IMR-90 (cell line): ENCODE measurements around the gene CLPSL2. TPM values are rescaled to one million over a fixed set of nuclear protein-coding genes. Genes with fewer than 3 reads are reported as not detected.

ENCODE experiments used
- ATAC-seq: fragments of 200-7000 bp; cut with Tn5 transposase; 2 replicates; pipeline ENCODE4 v1.9.1; 2020; ENCODE audit warnings: low read depth, mild to moderate bottlenecking, moderate library complexity
- BruUV-seq: library from RNA; stranded (reverse); fragments of 400-500 nt; replicated peaks from 2 replicates; lab custom pipeline; 2021; lab: Mats Ljungman, UMichigan
- CTCF ChIA-PET: fragments of 300-600 bp; formaldehyde crosslinking; extraction: SDS; loops from one replicate; lab custom pipeline; 2021; ENCODE audit warnings: antibody characterized with exemption; lab: Yijun Ruan, JAX
- POLR2A ChIA-PET: fragments of 300-600 bp; sonication (Branson Sonifier 250); formaldehyde crosslinking; loops from one replicate; lab custom pipeline; 2022; ENCODE audit warnings: antibody characterized with exemption; ENCODE audit not compliant: unreplicated experiment; lab: Charles Lee
- DNase-seq: peaks from one replicate; pipeline ENCODE4 v3.0.0; 2013
- H2AFZ ChIP-seq: replicated peaks from 2 replicates; pipeline ENCODE3; 2013; ENCODE audit warnings: low read length, mild to moderate bottlenecking; ENCODE audit not compliant: poor library complexity
- H2AK5ac ChIP-seq: 2 replicates; pipeline ENCODE4 v1.6.1; 2013; ENCODE audit warnings: low read depth, low read length, inconsistent platforms
- H2AK9ac ChIP-seq: replicated peaks from 2 replicates; pipeline ENCODE3; 2013; ENCODE audit warnings: mild to moderate bottlenecking, low read depth, low read length, moderate library complexity; ENCODE audit not compliant: poor library complexity
- H2BK120ac ChIP-seq: 2 replicates; pipeline ENCODE4 v1.6.1; 2013; ENCODE audit warnings: low read depth, low read length, inconsistent platforms
- H2BK15ac ChIP-seq: 3 replicates; pipeline ENCODE4 v1.6.1; 2013; ENCODE audit warnings: low read depth, low read length, inconsistent platforms
- H2BK20ac ChIP-seq: 2 replicates; pipeline ENCODE4 v1.6.1; 2013; ENCODE audit warnings: low read depth, mild to moderate bottlenecking, inconsistent platforms, low read length, moderate library complexity
- H2BK5ac ChIP-seq: 2 replicates; pipeline ENCODE4 v1.6.1; 2013; ENCODE audit warnings: mild to moderate bottlenecking, low read depth, low read length, inconsistent platforms; ENCODE audit not compliant: poor library complexity, severe bottlenecking
- H3K14ac ChIP-seq: replicated peaks from 2 replicates; pipeline ENCODE4 v1.6.1; 2013; ENCODE audit warnings: low read depth, low read length, inconsistent platforms
- H3K18ac ChIP-seq: 2 replicates; pipeline ENCODE4 v1.6.1; 2013; ENCODE audit warnings: low read depth, low read length, control low read depth
- H3K23ac ChIP-seq: 2 replicates; pipeline ENCODE4 v1.6.1; 2013; ENCODE audit warnings: low read depth, low read length, inconsistent platforms
- H3K27ac ChIP-seq: 2 replicates; pipeline ENCODE4 v1.5.1; 2013; ENCODE audit warnings: mild to moderate bottlenecking, control low read depth, low read length; ENCODE audit not compliant: insufficient read depth
- H3K27me3 ChIP-seq: 2 replicates; pipeline ENCODE4 v1.6.1; 2013; ENCODE audit warnings: low read length; ENCODE audit not compliant: control insufficient read depth, insufficient read depth
- H3K36me3 ChIP-seq: 2 replicates; pipeline ENCODE4 v1.6.1; 2013; ENCODE audit warnings: low read length, mixed read lengths; ENCODE audit not compliant: control insufficient read depth, insufficient read depth
- H3K4ac ChIP-seq: 2 replicates; pipeline ENCODE4 v1.6.1; 2013; ENCODE audit warnings: low read depth, low read length, inconsistent platforms
- H3K4me1 ChIP-seq: 2 replicates; pipeline ENCODE4 v1.6.1; 2013; ENCODE audit warnings: low read length, mixed read lengths; ENCODE audit not compliant: control insufficient read depth, insufficient read depth
- H3K4me2 ChIP-seq: 2 replicates; pipeline ENCODE4 v1.6.1; 2013; ENCODE audit warnings: low read depth, mild to moderate bottlenecking, control low read depth, low read length, moderate library complexity
- H3K4me3 ChIP-seq: 2 replicates; pipeline ENCODE4 v1.5.1; 2013; ENCODE audit warnings: low read depth, mild to moderate bottlenecking, control low read depth, low read length, moderate library complexity; ENCODE audit not compliant: insufficient read depth
- H3K56ac ChIP-seq: 2 replicates; pipeline ENCODE4 v1.6.1; 2013; ENCODE audit warnings: low read length, inconsistent platforms; ENCODE audit not compliant: insufficient read depth; ENCODE audit errors: extremely low read depth
- H3K79me1 ChIP-seq, 2 experiments: 2 replicates each; pipeline ENCODE4 v1.6.1; 2013; ENCODE audit warnings: low read length in 2 of 2, inconsistent platforms in 1 of 2, low read depth in 1 of 2
- H3K9ac ChIP-seq: 2 replicates; pipeline ENCODE4 v1.6.1; 2013; ENCODE audit warnings: low read depth, low read length, control low read depth
- H3K9me1 ChIP-seq: 2 replicates; pipeline ENCODE4 v1.6.1; 2013; ENCODE audit warnings: low read length, inconsistent platforms; ENCODE audit not compliant: insufficient read depth
- H3K9me3 ChIP-seq: 2 replicates; pipeline ENCODE4 v1.6.1; 2013; ENCODE audit warnings: low read length; ENCODE audit not compliant: control insufficient read depth, insufficient read depth
- H4K20me1 ChIP-seq: 2 replicates; pipeline ENCODE4 v1.6.1; 2013; ENCODE audit warnings: low read length, inconsistent platforms; ENCODE audit not compliant: insufficient read depth
- H4K5ac ChIP-seq: 2 replicates; pipeline ENCODE4 v1.6.1; 2013; ENCODE audit warnings: mild to moderate bottlenecking, low read depth, low read length, control low read depth
- H4K8ac ChIP-seq, 2 experiments: 2 replicates each; pipeline ENCODE4 v1.6.1; 2013; ENCODE audit warnings: low read depth in 2 of 2, low read length in 2 of 2, control low read depth in 1 of 2, inconsistent platforms in 1 of 2
- H4K91ac ChIP-seq: 2 replicates; pipeline ENCODE4 v1.6.1; 2013; ENCODE audit warnings: low read depth, low read length, inconsistent platforms; ENCODE audit not compliant: insufficient read depth
- NFE2L2 ChIP-seq: fragments of 150-350 bp; IDR thresholded peaks from 2 replicates; pipeline ENCODE4 v1.6.1; 2016; ENCODE audit warnings: low read depth, mild to moderate bottlenecking, low read length
- POLR2A ChIP-seq: IDR thresholded peaks from 2 replicates; pipeline ENCODE4 v1.6.1; 2012; ENCODE audit warnings: mild to moderate bottlenecking, low read depth, low read length
- WGBS, 2 experiments: methylation state at CpG; one replicate each; pipeline versions ENCODE4 v1.1.5 to v1.1.7; 2013; ENCODE audit warnings: missing lambda C conversion rate in 2 of 2; ENCODE audit not compliant: insufficient read length in 1 of 2; ENCODE audit errors: extremely low coverage in 2 of 2; 5-methylcytosine and 5-hydroxymethylcytosine counted together
- dilution Hi-C: fragments of 300-500 bp; cut with HindIII; formaldehyde crosslinking; loops from one replicate; pipeline ENCODE4 v1.14.3; 2018; ENCODE audit warnings: low sequenced_read_pairs; ENCODE audit not compliant: unreplicated experiment
- in situ Hi-C: fragments of 300-500 bp; cut with MboI; formaldehyde crosslinking; loops from 3 replicates; pipeline ENCODE4 v1.14.3; 2019; ENCODE audit warnings: low sequenced_read_pairs, inconsistent platforms, mixed read lengths
- intact Hi-C: fragments of 100-400 bp; cut with micrococcal nuclease; formaldehyde crosslinking; loops from 2 replicates; pipeline ENCODE4 v1.10.0; 2022
- polyA plus RNA-seq, 3 experiments: library from polyadenylated mRNA; depleted of rRNA; stranded (reverse); fragments of >200 nt; gene quantifications; 2 replicates each; pipeline ENCODE4 v1.2.3, GENCODE V29; 2012; ENCODE audit warnings: low replicate concordance in 1 of 3
- total RNA-seq: library from RNA; depleted of rRNA; stranded (reverse); fragments of >200 nt; gene quantifications from 2 replicates; pipeline ENCODE4 v1.2.3, GENCODE V29; 2012

The CLPSL2 gene
- total and polyA plus RNA-seq, 2 of the 4 experiments (the other 2 are of a cell fraction), result not detected

DNA sequence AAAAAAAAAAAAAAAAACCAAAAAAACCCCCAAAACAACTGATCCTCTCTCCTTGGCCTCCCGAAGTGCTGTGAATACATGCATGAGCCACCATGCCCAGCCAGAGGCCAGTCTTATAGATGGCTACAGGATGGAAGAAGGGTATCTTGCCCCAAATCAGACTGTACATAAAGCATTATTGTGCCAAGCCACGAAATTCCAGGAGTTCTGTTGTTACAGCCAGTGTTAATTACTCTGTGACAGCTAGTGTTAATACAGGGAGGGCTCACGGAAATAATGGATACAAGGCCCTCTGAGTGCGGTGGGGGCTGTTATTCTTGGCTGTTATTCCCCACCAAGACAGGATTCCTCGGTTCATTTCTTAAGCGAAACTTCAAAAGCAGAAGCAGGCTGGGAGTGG is 1.4 kb upstream of the CLPSL2 start:
- H4K20me1 ChIP-seq, result no peaks in the 10 kb centered on the region; the same call in 1 of the 2 replicates
- no peak overlapping the region for H3K56ac ChIP-seq
- no peak overlapping the region for H4K5ac ChIP-seq
- no peak overlapping the region for H3K4ac ChIP-seq
- no peaks in the 10 kb centered on the region; the same call in 1 of the 2 replicates for H3K9me1 ChIP-seq
- H3K9ac ChIP-seq, result no peak overlapping the region
- no peak overlapping the region for H3K4me3 ChIP-seq
- ChIA-PET POLR2A (no interaction called here), CTCF (no interaction called here)
- no TSS peak for BruUV-seq
- dilution Hi-C loops (no loop called here), intact Hi-C loops (no loop called here), in situ Hi-C loops (no loop called here)
- H2AK9ac ChIP-seq, result no peak overlapping the region
- no peak overlapping the region for H3K27ac ChIP-seq
- no peak overlapping the region for H3K4me2 ChIP-seq
- no peak overlapping the region for H2AFZ ChIP-seq
- no peak overlapping the region for H3K18ac ChIP-seq
- no peak overlapping the region for H2BK5ac ChIP-seq
- no peak overlapping the region for H3K23ac ChIP-seq
- no peak overlapping the region for H2BK20ac ChIP-seq
- no peak for DNase-seq
- no peak for ATAC-seq
- no peak overlapping the region for H4K91ac ChIP-seq
- H3K4me1 ChIP-seq, result no peaks in the 10 kb centered on the region
- H3K27me3 ChIP-seq, result peaks cover 58% of the 10 kb centered on the region
- H3K79me1 ChIP-seq, result no peaks in the 10 kb centered on the region
- no peaks in the 10 kb centered on the region for H3K36me3 ChIP-seq
- H4K8ac ChIP-seq, result no peak overlapping the region
- no peak overlapping the region for H2BK15ac ChIP-seq
- no CpG with 5 or more reads among the region's 6 CpGs for WGBS, 2 experiments
- H3K14ac ChIP-seq, result no peak overlapping the region
- H2BK120ac ChIP-seq, result no peak overlapping the region
- TF ChIP-seq POLR2A (no peak), NFE2L2 (no peak)
- H3K9me3 ChIP-seq, result no peaks in the 10 kb centered on the region
- no peak overlapping the region for H2AK5ac ChIP-seq
